OCI-LY1 (cell line): Measurements from ENCODE around the gene TRIM67.

Experiments used
- H2AFZ ChIP-seq: fragments of 200-600 bp; sonication (generic), shearing (Covaris generic); 2 replicates; pipeline ENCODE4 v1.6.0; 2014; ENCODE audit warnings: antibody characterized with exemption, mild to moderate bottlenecking, low read length
- H3F3A ChIP-seq: fragments of 200-600 bp; sonication (generic), shearing (Covaris generic); 2 replicates; pipeline ENCODE4 v1.6.0; 2014; ENCODE audit warnings: mild to moderate bottlenecking, antibody characterized with exemption, low read length, moderate library complexity; ENCODE audit not compliant: insufficient read depth
- H3K27ac ChIP-seq: fragments of 200-600 bp; sonication (generic); 2 replicates; pipeline ENCODE4 v1.5.1; 2014; ENCODE audit warnings: low read length, mixed run types, mild to moderate bottlenecking, low read depth; ENCODE audit not compliant: poor library complexity, severe bottlenecking
- H3K27me3 ChIP-seq: fragments of 200-600 bp; sonication (generic); 2 replicates; pipeline ENCODE4 v1.6.0; 2014; ENCODE audit warnings: antibody characterized with exemption, mild to moderate bottlenecking, low read length, moderate library complexity; ENCODE audit not compliant: insufficient read depth
- H3K36me3 ChIP-seq: fragments of 200-600 bp; sonication (generic); 2 replicates; pipeline ENCODE4 v1.6.1; 2014; ENCODE audit warnings: mild to moderate bottlenecking, antibody characterized with exemption, low read length, moderate library complexity, mixed read lengths; ENCODE audit not compliant: insufficient read depth
- H3K4me1 ChIP-seq: fragments of 200-600 bp; sonication (generic); 2 replicates; pipeline ENCODE4 v1.5.1; 2014; ENCODE audit warnings: mild to moderate bottlenecking, low read length, moderate library complexity; ENCODE audit not compliant: insufficient read depth, severe bottlenecking
- H3K4me2 ChIP-seq: fragments of 200-600 bp; sonication (generic), shearing (Covaris generic); 2 replicates; pipeline ENCODE4 v1.6.1; 2014; ENCODE audit warnings: low read length
- H3K4me3 ChIP-seq: fragments of 200-600 bp; sonication (generic); 2 replicates; pipeline ENCODE4 v1.5.1; 2014; ENCODE audit warnings: low read length, low read depth, mild to moderate bottlenecking, mixed read lengths; ENCODE audit not compliant: poor library complexity, severe bottlenecking
- H3K79me2 ChIP-seq: fragments of 200-600 bp; shearing (Covaris generic); 2 replicates; pipeline ENCODE4 v1.6.1; 2016; ENCODE audit warnings: mixed run types, low read length, mixed read lengths; ENCODE audit not compliant: insufficient read depth
- H3K9ac ChIP-seq: fragments of 200-600 bp; sonication (generic), shearing (Covaris generic); 2 replicates; pipeline ENCODE4 v1.6.1; 2014; ENCODE audit warnings: mild to moderate bottlenecking, low read length, mixed read lengths
- H3K9me2 ChIP-seq: fragments of 200-600 bp; sonication (generic), shearing (Covaris generic); 2 replicates; pipeline ENCODE4 v1.6.1; 2014; ENCODE audit warnings: low read depth, mild to moderate bottlenecking, low read length, mixed read lengths
- H3K9me3 ChIP-seq: fragments of 200-600 bp; shearing (Covaris generic); 2 replicates; pipeline ENCODE4 v1.6.1; 2014; ENCODE audit warnings: low read length, mixed read lengths
- H4K20me1 ChIP-seq: fragments of 200-600 bp; sonication (generic), shearing (Covaris generic); 2 replicates; pipeline ENCODE4 v1.6.0; 2016; ENCODE audit warnings: mild to moderate bottlenecking, low read length; ENCODE audit not compliant: insufficient read depth
- EZH2 ChIP-seq: fragments of 200-600 bp; sonication (generic), shearing (Covaris generic); IDR thresholded peaks from 2 replicates; pipeline ENCODE4 v1.8.0; 2017; ENCODE audit warnings: borderline replicate concordance, mixed run types, mild to moderate bottlenecking, antibody characterized with exemption, low read length, moderate library complexity, mixed read lengths
- TF ChIP-seq, protein P1 (sequence below): fragments of 200-600 bp; sonication (generic), shearing (Covaris generic); IDR thresholded peaks from 2 replicates; pipeline ENCODE4 v1.5.1; 2017; ENCODE audit warnings: mild to moderate bottlenecking, antibody characterized with exemption, low read length, moderate library complexity, mixed read lengths

The TRIM67 gene

DNA sequence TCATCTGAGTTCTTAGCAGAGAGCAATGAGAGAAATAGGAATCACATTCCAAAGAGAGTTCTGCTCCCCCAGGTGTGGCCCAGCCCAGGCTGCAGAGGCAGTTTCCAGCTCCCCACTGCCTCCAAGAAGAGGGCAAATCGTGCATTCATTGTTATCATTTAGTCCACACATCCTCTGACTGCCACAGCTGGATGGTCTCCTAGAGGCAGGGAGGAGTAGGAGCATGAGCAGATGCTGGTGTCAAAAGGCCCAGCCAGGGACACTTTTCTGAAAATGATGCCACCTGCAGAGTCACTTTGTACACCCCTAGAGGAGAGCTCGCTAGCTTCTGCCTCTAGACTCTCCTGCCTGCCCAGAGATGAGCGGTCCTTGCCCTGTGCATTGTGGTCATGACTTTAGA, 45.6 kb downstream of the TRIM67 start:
- Histone ChIP-seq H2AFZ (no peak overlapping the region), H3K4me1 (peaks cover 10% of the 10 kb centered on the region), H3K9ac (no peak overlapping the region), H3K79me2 (no peaks in the 10 kb centered on the region), H3K4me3 (no peak overlapping the region), H3K4me2 (no peak overlapping the region), H4K20me1 (no peaks in the 10 kb centered on the region), H3K27ac (no peak overlapping the region), H3K36me3 (no peaks in the 10 kb centered on the region), H3F3A (no peaks in the 10 kb centered on the region), H3K9me2 (no peaks in the 10 kb centered on the region), H3K27me3 (no peaks in the 10 kb centered on the region), H3K9me3 (no peaks in the 10 kb centered on the region)
- no peak for TF ChIP-seq EZH2
- TF ChIP-seq, protein P1, sequence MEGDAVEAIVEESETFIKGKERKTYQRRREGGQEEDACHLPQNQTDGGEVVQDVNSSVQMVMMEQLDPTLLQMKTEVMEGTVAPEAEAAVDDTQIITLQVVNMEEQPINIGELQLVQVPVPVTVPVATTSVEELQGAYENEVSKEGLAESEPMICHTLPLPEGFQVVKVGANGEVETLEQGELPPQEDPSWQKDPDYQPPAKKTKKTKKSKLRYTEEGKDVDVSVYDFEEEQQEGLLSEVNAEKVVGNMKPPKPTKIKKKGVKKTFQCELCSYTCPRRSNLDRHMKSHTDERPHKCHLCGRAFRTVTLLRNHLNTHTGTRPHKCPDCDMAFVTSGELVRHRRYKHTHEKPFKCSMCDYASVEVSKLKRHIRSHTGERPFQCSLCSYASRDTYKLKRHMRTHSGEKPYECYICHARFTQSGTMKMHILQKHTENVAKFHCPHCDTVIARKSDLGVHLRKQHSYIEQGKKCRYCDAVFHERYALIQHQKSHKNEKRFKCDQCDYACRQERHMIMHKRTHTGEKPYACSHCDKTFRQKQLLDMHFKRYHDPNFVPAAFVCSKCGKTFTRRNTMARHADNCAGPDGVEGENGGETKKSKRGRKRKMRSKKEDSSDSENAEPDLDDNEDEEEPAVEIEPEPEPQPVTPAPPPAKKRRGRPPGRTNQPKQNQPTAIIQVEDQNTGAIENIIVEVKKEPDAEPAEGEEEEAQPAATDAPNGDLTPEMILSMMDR = no peak

DNA sequence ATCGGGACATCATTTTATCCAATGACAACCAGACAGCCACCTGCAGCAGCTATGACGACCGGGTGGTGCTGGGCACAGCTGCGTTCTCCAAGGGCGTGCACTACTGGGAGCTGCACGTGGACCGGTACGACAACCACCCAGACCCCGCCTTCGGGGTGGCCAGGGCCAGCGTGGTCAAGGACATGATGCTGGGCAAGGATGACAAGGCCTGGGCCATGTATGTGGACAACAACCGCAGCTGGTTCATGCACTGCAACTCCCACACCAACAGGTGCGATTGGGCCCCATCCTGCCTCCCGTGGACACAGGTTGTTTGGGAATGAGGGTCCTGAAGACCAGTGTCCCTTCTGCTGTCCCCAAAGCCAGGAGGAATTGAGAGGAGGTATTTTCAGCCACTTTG, 47.1 kb downstream of the TRIM67 start:
- no peak overlapping the region for H2AFZ ChIP-seq
- H3K4me2 ChIP-seq = no peak overlapping the region
- H3K27me3 ChIP-seq = no peaks in the 10 kb centered on the region
- H3K9me3 ChIP-seq = no peaks in the 10 kb centered on the region
- H3K4me1 ChIP-seq = peaks cover 10% of the 10 kb centered on the region
- no peak overlapping the region for H3K4me3 ChIP-seq
- H3F3A ChIP-seq = no peaks in the 10 kb centered on the region
- no peaks in the 10 kb centered on the region for H3K79me2 ChIP-seq
- TF ChIP-seq, protein P1 = no peak
- no peak for TF ChIP-seq EZH2
- H4K20me1 ChIP-seq = no peaks in the 10 kb centered on the region
- H3K9ac ChIP-seq = no peak overlapping the region
- H3K9me2 ChIP-seq = no peaks in the 10 kb centered on the region
- H3K27ac ChIP-seq = no peak overlapping the region
- H3K36me3 ChIP-seq = no peaks in the 10 kb centered on the region

DNA sequence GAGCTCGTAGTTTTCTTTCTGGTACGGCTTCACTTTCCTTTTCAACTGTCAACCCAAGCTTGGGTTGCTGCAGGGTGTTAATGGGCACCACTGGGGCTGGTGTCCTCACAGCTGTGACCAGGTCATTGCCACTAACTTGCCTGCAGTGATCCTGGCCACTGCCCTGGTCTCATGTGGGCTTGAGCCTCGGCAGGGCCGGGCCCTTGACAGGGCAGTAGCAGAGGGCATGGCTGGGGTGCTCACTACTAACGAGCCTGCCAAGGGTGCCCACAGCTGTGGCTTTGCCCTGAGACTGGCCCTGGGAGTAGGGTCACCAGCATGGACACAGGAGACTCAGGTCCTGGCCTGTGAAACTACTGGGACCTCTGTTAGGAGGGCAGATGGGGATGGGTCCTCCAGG, 47.7 kb downstream of the TRIM67 start:
- TF ChIP-seq, protein P1 = no peak
- no peak for TF ChIP-seq EZH2
- Histone ChIP-seq H3K4me2 (no peak overlapping the region), H4K20me1 (no peaks in the 10 kb centered on the region), H3K4me3 (no peak overlapping the region), H3K9me2 (no peaks in the 10 kb centered on the region), H2AFZ (no peak overlapping the region), H3K4me1 (peaks cover 11% of the 10 kb centered on the region), H3K9ac (no peak overlapping the region), H3F3A (no peaks in the 10 kb centered on the region), H3K9me3 (no peaks in the 10 kb centered on the region), H3K27ac (no peak overlapping the region), H3K27me3 (no peaks in the 10 kb centered on the region), H3K36me3 (no peaks in the 10 kb centered on the region), H3K79me2 (no peaks in the 10 kb centered on the region)
